Fibroblast of pulmonary artery (primary cell): ENCODE data around the gene RNF169.

Experiments used
- DNase-seq: peaks from one replicate; pipeline ENCODE4 v3.0.0-alpha.2; 2010; ENCODE audit warnings: low read depth
- H3K4me3 ChIP-seq: replicated peaks from 2 replicates; pipeline ENCODE4 v1.5.1; 2011; ENCODE audit warnings: low read depth, mild to moderate bottlenecking, control low read depth, low read length, moderate library complexity
- TF ChIP-seq, protein P1 (sequence below): IDR thresholded peaks from 2 replicates; pipeline ENCODE4 v1.5.1; 2011; ENCODE audit warnings: mild to moderate bottlenecking, control low read depth, low read length, inconsistent platforms; ENCODE audit errors: missing control alignments

Gene RNF169

DNA sequence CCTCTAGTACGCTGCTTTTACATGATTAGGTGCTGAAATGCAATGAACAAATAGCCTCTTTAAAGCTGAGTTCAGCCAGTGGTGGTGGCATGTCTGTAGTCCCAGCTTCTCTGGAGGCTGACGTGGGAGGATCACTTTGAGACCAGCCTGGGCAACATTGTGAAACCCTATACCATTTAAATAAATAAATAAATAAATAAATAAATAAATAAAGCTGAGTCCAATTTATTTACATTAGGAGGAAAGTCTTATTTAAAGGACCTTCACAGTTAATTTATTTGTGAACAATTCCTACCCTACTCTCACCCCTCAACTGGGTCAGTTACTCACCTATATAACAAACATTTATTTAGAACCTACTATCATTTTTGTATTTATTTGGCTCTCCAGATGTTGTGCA is 12.6 kb upstream of the RNF169 start:
- no peak overlapping the region for H3K4me3 ChIP-seq
- DNase-seq = no peak
- TF ChIP-seq, protein P1, sequence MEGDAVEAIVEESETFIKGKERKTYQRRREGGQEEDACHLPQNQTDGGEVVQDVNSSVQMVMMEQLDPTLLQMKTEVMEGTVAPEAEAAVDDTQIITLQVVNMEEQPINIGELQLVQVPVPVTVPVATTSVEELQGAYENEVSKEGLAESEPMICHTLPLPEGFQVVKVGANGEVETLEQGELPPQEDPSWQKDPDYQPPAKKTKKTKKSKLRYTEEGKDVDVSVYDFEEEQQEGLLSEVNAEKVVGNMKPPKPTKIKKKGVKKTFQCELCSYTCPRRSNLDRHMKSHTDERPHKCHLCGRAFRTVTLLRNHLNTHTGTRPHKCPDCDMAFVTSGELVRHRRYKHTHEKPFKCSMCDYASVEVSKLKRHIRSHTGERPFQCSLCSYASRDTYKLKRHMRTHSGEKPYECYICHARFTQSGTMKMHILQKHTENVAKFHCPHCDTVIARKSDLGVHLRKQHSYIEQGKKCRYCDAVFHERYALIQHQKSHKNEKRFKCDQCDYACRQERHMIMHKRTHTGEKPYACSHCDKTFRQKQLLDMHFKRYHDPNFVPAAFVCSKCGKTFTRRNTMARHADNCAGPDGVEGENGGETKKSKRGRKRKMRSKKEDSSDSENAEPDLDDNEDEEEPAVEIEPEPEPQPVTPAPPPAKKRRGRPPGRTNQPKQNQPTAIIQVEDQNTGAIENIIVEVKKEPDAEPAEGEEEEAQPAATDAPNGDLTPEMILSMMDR = no peak

DNA sequence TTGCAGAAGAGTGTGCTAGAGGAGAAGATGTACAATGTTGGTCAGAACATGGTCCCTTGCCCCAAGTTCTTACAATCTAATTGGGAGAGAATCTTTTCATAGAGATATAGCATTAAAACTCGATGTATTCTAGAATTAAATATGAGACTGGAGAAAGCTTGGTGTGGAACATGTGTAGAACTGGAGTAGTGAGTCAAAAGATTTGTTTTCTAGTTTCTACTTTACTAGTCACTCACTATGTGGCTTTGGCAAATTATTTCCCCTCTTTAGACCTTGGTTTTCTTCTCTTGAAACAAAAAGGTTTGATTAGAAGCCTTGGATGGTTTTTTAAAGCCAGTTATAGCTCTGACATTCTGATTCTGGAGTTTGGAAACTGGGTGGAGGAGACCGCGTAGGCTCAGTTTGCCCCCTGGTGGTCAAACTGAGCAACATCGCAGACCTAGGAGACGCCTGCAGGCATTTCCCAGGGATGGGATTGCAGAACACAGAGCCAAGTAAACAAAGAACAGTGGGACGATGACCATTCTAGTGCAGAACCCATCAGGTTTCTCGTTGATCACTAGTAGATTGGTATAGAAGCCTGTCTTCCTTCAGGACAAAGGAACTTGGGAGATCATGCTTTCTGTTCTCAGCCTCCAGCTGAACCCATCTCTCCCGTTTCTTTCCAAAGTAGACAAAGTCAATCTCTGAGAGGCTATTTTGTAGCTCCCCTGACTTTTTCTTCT is 8.9 kb upstream of the RNF169 start:
- H3K4me3 ChIP-seq = no peak overlapping the region
- TF ChIP-seq, protein P1 = peak; percentile 94
- peak; percentile 79 for DNase-seq

GRCh38 chr11:74742070-74742469 is 6.6 kb upstream of the RNF169 start:
- TF ChIP-seq, protein P1 = no peak
- no peak overlapping the region for H3K4me3 ChIP-seq
- DNase-seq = no peak

DNA sequence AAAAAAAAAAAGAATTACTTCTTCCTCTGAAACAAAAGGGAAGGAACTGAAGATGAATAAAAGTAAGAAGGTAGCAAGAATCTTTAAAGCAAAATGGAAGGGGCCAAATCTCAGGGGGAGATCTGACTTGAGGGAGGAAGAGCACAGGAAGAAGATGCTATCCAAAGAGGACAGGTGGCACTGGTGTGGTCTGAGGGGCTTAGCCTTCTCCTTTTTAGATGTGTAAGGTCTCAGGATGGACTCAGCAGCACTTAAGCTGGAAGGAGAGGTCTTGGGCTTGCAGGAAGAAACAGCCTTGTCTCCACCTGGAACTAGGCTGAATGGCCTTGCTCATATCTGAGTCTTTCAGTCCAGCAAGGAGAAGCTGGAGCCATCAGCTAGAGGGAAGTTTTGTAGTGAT is 5.0 kb upstream of the RNF169 start:
- no peak for DNase-seq
- TF ChIP-seq, protein P1 = no peak
- H3K4me3 ChIP-seq = no peak overlapping the region

DNA sequence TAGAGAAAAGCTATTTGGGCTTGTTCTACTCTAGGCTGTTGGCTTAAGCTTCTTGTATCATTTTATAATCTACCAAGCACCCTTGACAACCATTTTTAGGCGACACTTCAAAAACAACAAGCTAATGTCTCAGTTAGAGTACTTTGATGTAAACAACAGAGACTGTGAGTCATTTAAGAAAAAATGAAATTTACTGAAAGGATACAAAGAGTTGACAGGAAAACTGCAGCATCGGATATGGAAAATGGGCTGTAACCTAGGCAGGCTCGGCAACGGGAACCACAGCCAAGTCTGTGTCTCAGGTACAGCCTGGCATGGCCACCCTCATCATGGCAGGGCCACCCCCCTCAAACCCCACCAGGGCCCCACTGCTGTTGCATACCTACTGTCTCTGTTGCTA is 4.4 kb upstream of the RNF169 start:
- no peak overlapping the region for H3K4me3 ChIP-seq
- TF ChIP-seq, protein P1 = no peak
- no peak for DNase-seq

DNA sequence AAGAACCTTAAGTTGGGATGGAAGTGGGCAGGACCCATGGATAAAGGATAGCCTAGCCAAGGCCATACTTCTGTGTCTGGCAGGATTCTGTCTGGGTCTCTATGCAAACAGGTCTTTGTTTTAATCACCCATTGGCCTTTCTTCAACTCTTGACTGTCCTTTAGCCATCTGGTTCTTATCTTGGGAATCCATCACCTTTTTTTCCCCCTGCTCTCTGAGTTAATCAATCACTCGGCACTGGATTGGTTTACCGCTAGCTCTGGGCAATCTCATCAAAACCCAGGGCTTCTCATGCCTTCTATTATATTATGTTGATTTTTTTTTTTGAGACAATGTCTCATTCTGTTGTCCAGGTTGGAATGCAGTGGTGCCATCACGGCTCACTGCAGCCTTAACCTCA is 1.8 kb upstream of the RNF169 start:
- TF ChIP-seq, protein P1 = no peak
- DNase-seq = no peak
- no peak overlapping the region for H3K4me3 ChIP-seq
